Measurements from ENCODE around the gene OR10A3. TPM values are rescaled to one million over a fixed set of nuclear protein-coding genes. Genes with fewer than 3 reads are reported as not detected.

Gene OR10A3
- total RNA-seq, 6 experiments from 2014 or later, result 0.12 to 0.17 TPM; not detected in 4

- Mint-ChIP-seq H3K27ac (0 out of 2 replicates have a peak overlapping the region, but pooled peaks have one; percentile 18), H3K27me3 (ENCODE audit: insufficient read depth) (no peaks in the 10 kb centered on the region), H3K4me3 (no peak overlapping the region), H3K36me3 (ENCODE audit: low read depth) (no peaks in the 10 kb centered on the region; the same call in 1 of the 2 replicates), H3K4me1 (ENCODE audit: low read depth) (peaks cover 73% of the 10 kb centered on the region), H3K9me3 (no peaks in the 10 kb centered on the region)
- DNase-seq, result no peak
- no peak for TF ChIP-seq CTCF (IDR thresholded peaks at IDR 0.05)
Measured at GRCh38 chr11:7893796-7894195, 47.7 kb downstream of the OR10A3 start.

GRCh38 chr11:7892840-7893254, 48.7 kb downstream of the OR10A3 start:
- peak; percentile 87 for TF ChIP-seq CTCF (IDR thresholded peaks at IDR 0.05)
- no peaks in the 10 kb centered on the region for H3K27me3 Mint-ChIP-seq (ENCODE audit: insufficient read depth)
- peak overlapping the region; percentile 53 for H3K4me3 Mint-ChIP-seq
- peak overlapping the region; percentile 65 for H3K27ac Mint-ChIP-seq
- H3K4me1 Mint-ChIP-seq (ENCODE audit: low read depth), result peaks cover 73% of the 10 kb centered on the region
- H3K9me3 Mint-ChIP-seq, result no peaks in the 10 kb centered on the region
- peak; percentile 74 for DNase-seq
- no peaks in the 10 kb centered on the region; the same call in 1 of the 2 replicates for H3K36me3 Mint-ChIP-seq (ENCODE audit: low read depth)

DNA sequence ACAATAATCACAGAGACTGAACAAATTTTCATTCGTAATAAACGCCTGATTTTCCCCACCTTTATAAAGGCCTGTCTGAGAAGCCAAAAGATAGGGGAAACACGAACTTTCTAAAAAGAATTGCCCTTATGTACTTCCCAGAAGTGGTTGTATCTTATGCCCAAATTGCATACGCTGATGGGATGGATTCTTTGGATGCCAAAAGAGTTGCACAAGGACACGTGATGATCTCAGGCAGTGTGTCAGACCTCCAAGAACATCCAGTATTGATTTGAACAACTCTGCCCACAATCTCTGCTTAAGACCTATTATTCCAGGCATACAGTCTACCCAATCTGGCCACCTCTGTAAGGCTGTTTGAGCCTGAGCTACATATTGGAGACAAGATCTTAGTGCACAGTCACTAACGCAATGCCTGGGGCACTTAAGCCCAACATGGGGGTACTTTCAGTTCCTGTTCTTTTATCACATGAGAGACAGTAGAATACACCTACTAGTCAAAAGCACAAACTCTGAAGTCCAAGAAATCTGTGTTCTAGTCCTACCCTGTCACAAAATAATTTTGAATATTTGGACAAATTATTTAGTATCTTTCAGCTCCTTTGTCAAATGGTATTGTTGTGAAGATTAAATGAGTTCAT, 49.3 kb downstream of the OR10A3 start:
- peak overlapping the region; percentile 53 for H3K4me3 Mint-ChIP-seq
- no peak for TF ChIP-seq CTCF (IDR thresholded peaks at IDR 0.05)
- H3K27me3 Mint-ChIP-seq (ENCODE audit: insufficient read depth), result no peaks in the 10 kb centered on the region
- no peaks in the 10 kb centered on the region for H3K9me3 Mint-ChIP-seq
- H3K27ac Mint-ChIP-seq, result peak overlapping the region; percentile 65
- peak; percentile 62 for DNase-seq
- H3K36me3 Mint-ChIP-seq (ENCODE audit: low read depth), result no peaks in the 10 kb centered on the region; the same call in 1 of the 2 replicates
- H3K4me1 Mint-ChIP-seq (ENCODE audit: low read depth), result peaks cover 73% of the 10 kb centered on the region

DNA sequence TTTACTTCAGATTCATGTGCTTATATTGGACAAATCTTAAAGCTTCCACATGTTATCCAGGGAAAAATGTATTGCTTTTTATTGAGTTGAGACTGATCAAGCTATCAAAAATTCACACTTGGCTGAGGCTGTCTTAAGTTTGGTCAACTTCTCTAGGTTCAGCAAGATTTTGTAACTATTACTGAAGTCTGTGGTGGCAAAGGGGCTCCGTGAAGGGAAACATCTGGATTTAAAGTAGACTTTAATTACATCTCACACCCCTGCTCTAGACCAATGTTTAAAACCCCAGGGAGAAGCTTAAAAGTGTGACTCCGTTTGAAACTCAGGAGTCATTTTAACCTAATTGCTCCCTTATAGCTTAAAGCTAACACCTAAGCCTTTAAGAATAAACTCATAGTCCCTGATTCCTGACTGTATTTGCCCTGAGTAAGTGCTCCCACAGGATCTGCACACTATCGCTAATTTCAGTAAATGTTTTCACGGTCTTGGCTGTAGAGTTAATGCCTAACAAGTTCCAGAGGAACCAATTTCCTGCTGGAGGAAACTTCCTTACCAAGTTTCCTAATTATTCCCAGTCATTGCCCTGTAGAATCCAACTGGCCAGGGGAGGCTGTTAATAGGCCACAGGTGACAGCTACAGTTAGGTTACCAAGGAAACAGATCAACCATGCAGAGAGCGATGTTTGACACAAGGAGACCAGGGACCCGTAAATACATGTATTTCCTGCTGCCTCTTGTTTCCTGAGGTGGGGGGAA, 50.9 kb downstream of the OR10A3 start:
- H3K9me3 Mint-ChIP-seq, result no peaks in the 10 kb centered on the region
- peak overlapping the region; percentile 77 for H3K4me3 Mint-ChIP-seq
- no peak for TF ChIP-seq CTCF (IDR thresholded peaks at IDR 0.05)
- no peaks in the 10 kb centered on the region; the same call in 1 of the 2 replicates for H3K36me3 Mint-ChIP-seq (ENCODE audit: low read depth)
- H3K4me1 Mint-ChIP-seq (ENCODE audit: low read depth), result peaks cover 60% of the 10 kb centered on the region
- DNase-seq, result no peak
- peak overlapping the region; percentile 66 for H3K27ac Mint-ChIP-seq
- H3K27me3 Mint-ChIP-seq (ENCODE audit: insufficient read depth), result no peaks in the 10 kb centered on the region

DNA sequence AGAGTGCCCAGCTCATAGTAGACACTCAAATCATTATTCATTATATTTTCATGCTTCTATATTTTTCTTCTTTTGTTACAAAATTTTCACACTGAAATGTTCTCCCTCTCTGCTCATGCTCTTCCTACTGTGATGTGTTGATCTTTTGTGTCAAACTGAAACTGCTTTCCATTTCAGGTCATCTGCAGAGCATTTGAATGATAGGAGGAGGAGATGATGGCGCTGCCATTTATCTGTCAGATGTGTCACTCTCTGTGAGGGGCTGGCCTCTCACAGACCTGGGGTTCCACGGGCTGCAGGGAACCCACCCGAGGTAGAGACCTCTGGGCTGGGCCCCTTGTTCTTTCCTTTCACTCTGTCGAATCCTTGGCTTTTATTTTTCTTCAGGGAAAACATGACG, 51.5 kb downstream of the OR10A3 start:
- no peak for DNase-seq
- peak overlapping the region; percentile 77 for H3K4me3 Mint-ChIP-seq
- no peaks in the 10 kb centered on the region for H3K36me3 Mint-ChIP-seq (ENCODE audit: low read depth)
- no peaks in the 10 kb centered on the region for H3K9me3 Mint-ChIP-seq
- H3K27ac Mint-ChIP-seq, result peak overlapping the region; percentile 66
- H3K27me3 Mint-ChIP-seq (ENCODE audit: insufficient read depth), result no peaks in the 10 kb centered on the region
- H3K4me1 Mint-ChIP-seq (ENCODE audit: low read depth), result peaks cover 54% of the 10 kb centered on the region
- TF ChIP-seq CTCF (IDR thresholded peaks at IDR 0.05), result no peak

Other genes with a start within 250 kb of the OR10A3 start
- gene OVCH2, start 235.2 kb downstream of the OR10A3 start, total RNA-seq (2021; fragmentation: NEBNext Ultra II Directional; extraction: Animal tissue kit (Norgen Biotek cat#: 25700)), result not detected
- gene OR5P2, start 144.8 kb downstream of the OR10A3 start, total RNA-seq (2021; fragmentation: NEBNext Ultra II Directional; extraction: Animal tissue kit (Norgen Biotek cat#: 25700)), result not detected
- not detected for gene OR5P3, start 110.9 kb downstream of the OR10A3 start, total RNA-seq (2021; fragmentation: NEBNext Ultra II Directional; extraction: Animal tissue kit (Norgen Biotek cat#: 25700))
- gene OR10A6, start 10.4 kb downstream of the OR10A3 start, total RNA-seq (2021; fragmentation: NEBNext Ultra II Directional; extraction: Animal tissue kit (Norgen Biotek cat#: 25700)), result under 1 TPM in 5 of 6 experiments, not detected in 1; 0.05 to 0.28 (median 0.14) TPM
- gene NLRP10, start 23.7 kb upstream of the OR10A3 start, total RNA-seq (2021; fragmentation: NEBNext Ultra II Directional; extraction: Animal tissue kit (Norgen Biotek cat#: 25700)), result 10 to 100 TPM in 2 of 6 experiments, 1 to 10 TPM in 4; 5.9 to 23.8 (median 7.5) TPM
- gene EIF3F, start 45.6 kb upstream of the OR10A3 start, total RNA-seq (2021; fragmentation: NEBNext Ultra II Directional; extraction: Animal tissue kit (Norgen Biotek cat#: 25700)), result 100 to 1,000 TPM; 312 to 407 (median 344) TPM
- 10 to 100 TPM in 1 of 6 experiments, 1 to 10 TPM in 5; 1.7 to 10.1 (median 1.8) TPM for gene TUB, start 139.5 kb upstream of the OR10A3 start, total RNA-seq (2021; fragmentation: NEBNext Ultra II Directional; extraction: Animal tissue kit (Norgen Biotek cat#: 25700))
- gene RIC3, start 227.3 kb upstream of the OR10A3 start, total RNA-seq (2021; fragmentation: NEBNext Ultra II Directional; extraction: Animal tissue kit (Norgen Biotek cat#: 25700)), result not detected

All from HFFc6 (cell line).